ENCODE data around the gene PALB2. TPM values are rescaled to one million over a fixed set of nuclear protein-coding genes. Genes with fewer than 3 reads are reported as not detected.
"Not testable (repeated sequence)": the region's sequence is repeated elsewhere in the genome, so short reads cannot be mapped to it uniquely, and the experiment has no call there.

PALB2 gene
- total RNA-seq, 2 donors from 2014 or later = 6.3 to 6.6 TPM

- ATAC-seq = no peak
- no peak for DNase-seq
- intact Hi-C loops (cut with DNase I) = no loop called here
Measured at GRCh38 chr16:23651943-23652468, 10.9 kb upstream of the PALB2 start.

GRCh38 chr16:23650674-23651416 is 9.7 kb upstream of the PALB2 start:
- no peak for ATAC-seq
- intact Hi-C loops (cut with DNase I) = no loop called here
- no peak for DNase-seq

GRCh38 chr16:23642246-23642774 is 1.2 kb upstream of the PALB2 start:
- ATAC-seq = no peak
- DNase-seq = no peak
- intact Hi-C loops (cut with DNase I) = no loop called here

GRCh38 chr16:23640615-23640930 is 537 bp downstream of the PALB2 start:
- ATAC-seq = peak in 1 of 2 donors; percentile 1
- no peak for DNase-seq
- intact Hi-C loops (cut with DNase I) = no loop called here

DNA sequence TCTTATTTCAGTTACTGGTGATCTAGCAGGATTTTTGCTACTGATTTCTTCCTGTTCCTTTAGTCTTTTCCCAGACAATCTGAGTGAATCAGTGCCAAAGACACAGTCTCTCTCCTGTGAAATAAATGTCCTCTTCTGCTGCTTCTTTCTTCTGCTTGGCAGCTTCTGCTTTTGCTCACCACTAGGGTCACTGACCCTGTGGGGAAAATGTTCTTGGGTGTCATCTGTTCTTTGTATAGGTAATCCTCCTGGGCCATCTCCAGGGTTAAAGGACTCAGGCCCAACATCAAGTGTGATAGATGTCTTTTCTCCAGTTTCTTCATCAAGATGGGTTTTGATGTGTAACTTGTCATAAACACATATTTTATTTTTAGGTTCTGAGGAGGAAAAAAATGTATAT is 5.2 kb downstream of the PALB2 start:
- ATAC-seq (no peak), DNase-seq (no peak)
- intact Hi-C loops (cut with DNase I) = no loop called here

DNA sequence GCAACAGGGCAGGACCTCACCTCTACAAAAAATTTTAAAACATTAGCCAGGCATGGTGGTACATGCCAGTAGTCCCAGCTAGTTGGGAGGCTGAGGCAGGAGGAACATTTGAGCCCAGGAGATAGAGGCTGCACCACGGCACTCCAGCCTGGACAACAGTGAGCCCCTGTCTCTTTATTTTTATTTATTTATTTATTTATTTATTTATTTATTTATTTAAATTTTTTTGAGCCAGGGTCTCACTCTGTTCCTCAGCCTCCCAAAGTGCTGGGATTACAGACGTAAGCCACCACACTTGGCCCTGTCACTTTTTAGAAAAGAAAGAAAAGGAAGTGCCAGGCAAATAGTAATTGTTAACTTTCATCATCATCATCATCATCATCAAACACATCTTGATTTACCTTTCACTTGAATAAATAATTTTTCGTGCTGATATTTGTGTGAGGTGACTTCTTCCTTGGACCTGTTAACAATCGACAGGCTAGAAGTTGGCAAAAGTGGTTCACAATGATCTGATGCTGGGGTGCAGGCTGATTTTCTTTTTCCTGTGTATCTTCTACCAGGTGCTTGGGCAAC is 6.6 kb downstream of the PALB2 start:
- no peak for ATAC-seq
- intact Hi-C loops (cut with DNase I) = no loop called here
- no peak for DNase-seq

GRCh38 chr16:23631874-23632273 is 9.2 kb downstream of the PALB2 start:
- DNase-seq; ATAC-seq; intact Hi-C loops (cut with DNase I): not testable (repeated sequence)

DNA sequence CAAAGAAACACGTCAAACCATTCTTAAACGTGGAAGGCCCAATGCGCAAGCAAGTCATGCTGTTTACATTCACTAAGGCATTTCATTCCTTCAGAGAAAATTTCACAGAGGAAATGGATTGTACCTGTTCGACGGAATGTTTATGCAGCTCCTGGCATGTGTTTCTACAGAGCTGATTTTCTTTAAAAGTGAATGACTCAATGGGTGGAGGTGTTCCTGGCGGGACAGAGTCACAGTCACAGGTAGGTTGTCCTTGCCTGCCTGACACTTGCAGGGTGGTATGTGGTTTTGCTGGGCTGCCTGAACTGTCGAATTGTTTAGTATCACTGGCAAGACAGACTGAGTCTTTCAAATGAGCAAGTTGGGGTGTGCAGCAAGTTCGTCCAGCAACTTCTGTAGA is 11.6 kb downstream of the PALB2 start:
- ATAC-seq = no peak
- intact Hi-C loops (cut with DNase I) = no loop called here
- DNase-seq = no peak

GRCh38 chr16:23624092-23624491 is 17.0 kb downstream of the PALB2 start:
- ATAC-seq (no peak), DNase-seq (no peak)
- intact Hi-C loops (cut with DNase I) = no loop called here

DNA sequence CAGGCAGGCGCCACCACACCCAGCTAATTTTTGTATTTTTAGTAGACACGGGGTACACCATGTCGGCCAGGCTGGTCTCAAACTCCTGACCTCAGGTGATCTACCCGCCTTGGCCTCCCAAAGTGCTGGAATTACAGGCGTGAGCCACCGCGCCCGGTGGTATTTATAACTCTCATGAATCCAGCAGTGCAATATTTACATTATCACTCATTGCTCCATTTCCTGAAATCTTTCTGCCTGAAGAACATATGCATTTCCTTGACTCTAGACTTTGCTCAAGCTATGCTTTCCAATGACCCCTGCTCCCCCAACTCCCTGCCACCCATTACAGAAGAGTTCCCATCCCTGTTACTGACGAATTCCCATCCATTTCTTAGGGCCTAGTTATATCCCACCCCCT is 25.3 kb downstream of the PALB2 start:
- ATAC-seq (no peak), DNase-seq (no peak)
- intact Hi-C loops (cut with DNase I) = no loop called here

DNA sequence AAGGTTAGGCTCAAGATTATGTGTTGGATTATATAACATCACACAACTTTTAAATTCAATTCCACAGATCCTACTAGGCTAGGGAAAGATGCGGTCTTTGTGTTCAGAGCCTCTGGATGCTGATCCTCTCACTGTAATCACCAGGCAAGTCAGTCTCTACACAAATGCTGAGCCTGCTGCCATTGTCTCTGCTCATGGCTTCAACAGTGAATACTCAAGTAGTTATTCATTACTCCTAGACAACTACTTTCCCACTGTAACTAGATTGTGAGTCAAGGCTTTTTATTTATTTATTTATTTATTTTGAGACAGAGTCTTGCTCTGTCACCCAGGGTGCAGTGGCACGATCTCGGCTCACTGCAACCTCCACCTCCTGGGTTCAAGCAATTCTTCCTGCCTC is 29.2 kb downstream of the PALB2 start:
- no peak for DNase-seq
- intact Hi-C loops (cut with DNase I) = no loop called here
- no peak for ATAC-seq

DNA sequence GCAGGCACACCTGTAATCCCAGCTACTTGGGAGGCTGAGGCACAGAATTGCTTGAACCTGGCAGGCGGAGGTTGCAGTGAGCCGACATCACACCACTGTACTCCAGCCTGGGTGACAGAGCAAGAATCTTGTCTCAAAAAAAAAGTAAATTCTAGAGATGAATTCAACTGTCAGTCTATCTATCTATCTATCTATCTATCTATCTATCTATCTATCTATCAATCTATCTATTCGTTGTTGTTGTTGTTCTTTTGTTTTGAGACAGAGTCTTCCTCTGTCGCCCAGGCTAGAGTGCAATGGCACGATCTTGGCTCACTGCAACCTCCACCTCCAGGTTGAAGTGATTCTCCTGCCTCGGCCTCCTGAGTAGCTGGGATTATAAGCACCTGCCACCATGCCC is 30.2 kb downstream of the PALB2 start:
- intact Hi-C loops (cut with DNase I) = not testable (repeated sequence)

GRCh38 chr16:23609929-23610328 is 31.2 kb downstream of the PALB2 start:
- ATAC-seq = no peak
- no peak for DNase-seq
- intact Hi-C loops (cut with DNase I) = no loop called here

More for the DNA sequence above, 30.2 kb downstream of the PALB2 start:
- not testable (repeated sequence) for ATAC-seq, DNase-seq

DNA sequence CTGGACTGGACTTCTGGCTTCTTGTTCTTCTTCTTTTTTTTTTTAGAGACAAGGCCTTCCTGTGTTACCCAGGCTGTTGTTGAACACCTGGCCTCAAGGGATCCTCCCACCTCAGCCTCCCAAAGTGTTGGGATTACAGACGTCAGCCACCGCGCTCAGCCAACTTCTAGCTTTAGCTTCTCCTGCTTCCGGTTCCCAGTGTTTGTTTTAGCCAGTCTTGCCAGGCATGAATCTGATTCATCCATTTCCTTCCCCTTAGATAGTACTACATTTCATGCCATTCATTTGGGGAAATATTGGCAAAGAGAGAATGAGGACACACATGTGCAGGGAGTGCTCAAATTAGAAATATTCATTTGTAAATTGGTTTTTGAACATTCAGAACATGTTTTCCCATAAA is 32.9 kb downstream of the PALB2 start:
- peak; percentile 49 for DNase-seq
- peak in 1 of 2 donors; percentile 34 for ATAC-seq
- intact Hi-C loops (cut with DNase I) = no loop called here

DNA sequence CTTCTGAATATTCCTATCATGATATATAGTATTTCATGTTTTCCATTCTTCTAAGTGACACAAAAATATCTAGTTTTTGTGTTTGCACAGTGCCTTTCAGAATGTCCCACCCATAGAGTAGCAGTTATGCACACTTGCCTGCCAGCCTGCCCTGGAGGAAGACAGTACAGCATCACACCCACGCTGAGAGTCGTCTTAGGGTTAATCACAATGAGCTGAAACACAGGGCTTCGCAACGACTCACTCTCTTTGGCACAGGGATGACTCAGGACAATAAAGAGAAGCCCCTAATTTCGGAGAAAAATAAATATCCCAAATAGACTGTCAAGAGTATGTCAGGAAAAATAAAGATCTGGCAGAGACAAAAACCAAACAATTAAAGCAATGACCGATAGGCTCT is 33.4 kb downstream of the PALB2 start:
- DNase-seq (no peak), ATAC-seq (no peak)
- intact Hi-C loops (cut with DNase I) = no loop called here

GRCh38 chr16:23597003-23597756 is 43.9 kb downstream of the PALB2 start:
- intact Hi-C loops (cut with DNase I) = no loop called here
- ATAC-seq (peak; percentile 31 to 63), DNase-seq (peak; percentile 34)

DNA sequence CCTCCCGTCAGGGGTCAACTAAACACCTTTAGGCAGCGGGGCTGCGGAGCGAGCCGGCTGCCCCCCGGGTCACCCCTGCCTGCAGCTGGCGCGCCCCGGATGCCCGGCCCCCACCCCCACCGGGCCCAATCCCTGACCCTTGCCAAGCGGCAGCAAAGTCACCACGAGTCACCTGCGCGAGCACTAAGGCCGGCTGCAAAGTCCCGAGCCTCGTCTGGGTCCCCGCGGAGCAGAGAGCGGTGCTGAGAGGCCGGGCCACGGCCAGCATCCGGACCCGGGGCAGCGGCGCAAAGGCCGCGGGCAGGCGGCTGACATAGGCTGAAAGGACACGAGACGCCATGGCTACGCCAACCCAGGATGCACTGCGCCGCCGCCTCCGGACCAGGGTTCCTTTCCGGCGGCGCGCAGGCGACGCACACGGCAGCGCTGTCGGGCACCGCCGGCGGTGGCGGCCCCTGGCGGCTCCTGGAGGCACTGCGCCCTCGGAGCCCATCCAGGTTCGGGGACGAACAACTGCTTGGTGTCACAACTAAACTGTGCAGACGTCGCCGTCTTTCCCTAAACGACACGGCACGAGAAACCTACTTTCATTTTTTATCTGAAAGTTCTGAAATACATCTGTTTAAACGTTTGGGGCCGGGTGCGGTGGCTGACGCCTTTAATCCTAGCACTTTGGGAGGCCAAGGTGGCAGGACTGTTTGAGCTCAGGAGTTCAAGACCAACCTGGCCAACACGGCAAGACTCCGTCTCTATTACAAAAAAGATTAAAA is 45.0 kb downstream of the PALB2 start, which contains the start of gene NDUFAB1:
Gene NDUFAB1, minus strand, starts transcription at position 366 of the 770 bp plus-strand sequence. Its CDS starts 26 bp downstream, at position 340.
- DNase-seq = peak; percentile 93
- peak; percentile 98 to 99 for ATAC-seq
- intact Hi-C loops (cut with DNase I) = loop anchor here in 1 of 2 donors (1.0 kb wide), 1 partner anchor 39 kb away; the partner anchor contains the start of genes EARS2 and UBFD1

DNA sequence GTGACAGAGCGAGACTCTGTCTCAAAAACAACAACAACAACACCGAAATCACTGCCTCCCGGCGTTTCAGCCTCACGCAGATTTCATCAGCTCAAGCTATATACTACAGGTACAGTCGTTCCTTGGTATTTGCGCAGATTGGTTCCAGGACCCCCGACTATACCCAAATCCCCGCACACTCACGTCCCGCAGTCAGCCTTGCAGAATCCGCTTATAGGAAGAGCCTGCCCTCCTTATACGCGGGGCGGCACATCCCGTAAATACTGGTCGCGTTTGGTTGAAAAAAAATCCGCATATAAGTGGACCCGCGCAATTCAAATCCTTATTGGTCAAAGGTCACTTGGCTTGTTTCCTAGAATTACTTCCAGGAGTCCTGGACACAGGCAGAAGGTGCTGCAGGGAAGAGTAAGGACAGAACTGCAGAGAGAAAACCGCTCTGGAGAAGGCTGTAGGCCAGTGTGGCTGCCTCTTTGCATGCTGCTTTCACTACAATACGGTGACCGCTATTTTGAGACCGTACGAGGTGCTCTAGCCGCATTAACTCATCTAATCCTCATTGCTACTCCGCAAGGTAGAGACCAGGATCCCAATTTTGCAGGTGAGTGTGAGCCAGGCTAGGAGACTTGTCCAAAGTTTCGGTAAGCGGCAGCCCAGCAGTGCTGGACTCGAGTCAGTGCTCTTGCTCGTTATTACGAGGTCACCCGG is 45.7 kb downstream of the PALB2 start:
- DNase-seq = no peak
- peak; percentile 1 to 6 for ATAC-seq
- intact Hi-C loops (cut with DNase I) = no loop called here
